SU-DHL-6 (cell line): ENCODE measurements around the gene TNRC6B.

Source experiments
- CTCF ChIP-seq: fragments of 200-600 bp; sonication (generic); IDR thresholded peaks from one replicate; pipeline ENCODE4 v1.5.1; 2017; ENCODE audit warnings: antibody characterized with exemption, mild to moderate bottlenecking, low read length, moderate library complexity; ENCODE audit not compliant: insufficient read depth, poor library complexity, severe bottlenecking
- EZH2phosphoT487 ChIP-seq: fragments of 200-600 bp; sonication (generic), shearing (Covaris generic); conservative IDR thresholded peaks from 2 replicates; pipeline ENCODE4 v1.6.1; 2018; ENCODE audit warnings: mild to moderate bottlenecking, antibody characterized with exemption, low read length, moderate library complexity, mixed read lengths

DNA sequence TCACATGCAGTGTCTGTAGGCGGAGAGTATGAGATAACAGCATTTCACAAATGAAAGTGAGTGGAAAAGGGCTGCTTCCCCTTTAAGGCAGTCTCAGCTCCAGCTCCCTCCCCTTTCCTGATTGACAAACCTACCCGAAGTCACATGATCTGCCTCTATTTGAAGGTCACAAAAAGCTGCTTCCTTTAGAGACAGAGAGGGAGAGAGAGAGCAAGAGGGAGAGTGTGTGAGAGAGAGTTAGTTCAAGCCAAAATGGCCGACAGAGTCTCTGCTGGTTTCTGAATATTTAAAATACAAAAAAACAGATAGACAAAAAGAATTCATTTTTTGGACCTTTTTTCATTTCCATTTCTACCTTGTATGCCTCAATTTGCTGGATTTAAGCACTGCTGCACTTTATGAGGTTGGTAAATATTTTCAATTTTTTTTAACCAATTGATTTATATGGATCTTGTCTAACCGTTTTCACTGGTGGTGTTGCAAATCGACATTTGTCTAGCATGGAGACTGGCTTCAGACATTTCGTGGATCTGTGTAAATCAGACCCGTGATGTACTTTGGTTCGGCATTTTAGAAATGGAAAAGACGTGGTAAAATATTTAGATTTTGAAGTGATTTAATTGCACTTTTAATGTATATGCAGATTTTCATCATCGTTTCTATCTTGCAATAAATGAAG, at the start of gene TNRC6B:
- TF ChIP-seq CTCF, result no peak
- no peak for TF ChIP-seq EZH2phosphoT487
